HG03469 (cell line): Measurements from ENCODE around the gene CCDC32.
"Not testable (repeated sequence)": the region's sequence is repeated elsewhere in the genome, so short reads cannot be mapped to it uniquely, and the experiment has no call there.

Experiments used
- ATAC-seq: cut with Tn5 transposase; IDR thresholded peaks from one replicate; pipeline ENCODE4 v1.9.1; 2021; ENCODE audit warnings: mild to moderate bottlenecking, moderate library complexity, moderate number of reproducible peaks; ENCODE audit not compliant: unreplicated experiment

Gene CCDC32, protein sequence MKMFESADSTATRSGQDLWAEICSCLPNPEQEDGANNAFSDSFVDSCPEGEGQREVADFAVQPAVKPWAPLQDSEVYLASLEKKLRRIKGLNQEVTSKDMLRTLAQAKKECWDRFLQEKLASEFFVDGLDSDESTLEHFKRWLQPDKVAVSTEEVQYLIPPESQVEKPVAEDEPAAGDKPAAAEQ

GRCh38 chr15:40564591-40565332 lies at the start of gene CCDC32:
Gene CCDC32, minus strand, starts transcription at chr15:40565042. Its CDS starts 2,027 bp downstream, at chr15:40563015.
- peak; percentile 90 for ATAC-seq

GRCh38 chr15:40613080-40613479 lies 48.2 kb upstream of the CCDC32 start:
- no peak for ATAC-seq

- ATAC-seq = no peak
These were observed 39.1 kb upstream of the CCDC32 start for GRCh38 chr15:40603935-40604334.

- ATAC-seq = no peak
These were observed 36.1 kb upstream of the CCDC32 start for GRCh38 chr15:40600956-40601355.

DNA sequence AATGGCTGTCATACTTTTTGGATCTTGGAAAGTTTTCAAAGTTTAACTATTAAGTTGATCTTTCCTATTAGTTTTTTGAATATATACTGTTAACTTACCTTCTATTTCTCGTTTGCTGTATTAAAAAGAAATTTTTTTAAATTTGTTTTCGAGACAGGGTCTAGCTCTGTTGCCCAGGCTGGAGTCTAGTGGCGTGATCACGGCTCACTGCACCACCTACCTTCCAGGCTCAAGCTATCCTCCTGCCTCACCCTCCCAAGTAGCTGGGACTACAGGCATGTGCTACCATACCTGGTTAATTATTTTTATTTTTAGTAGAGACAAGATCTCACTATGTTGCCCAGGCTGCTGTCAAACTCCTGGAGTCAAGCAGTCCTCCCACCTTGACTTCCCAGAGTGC lies 33.8 kb upstream of the CCDC32 start:
- no peak for ATAC-seq

DNA sequence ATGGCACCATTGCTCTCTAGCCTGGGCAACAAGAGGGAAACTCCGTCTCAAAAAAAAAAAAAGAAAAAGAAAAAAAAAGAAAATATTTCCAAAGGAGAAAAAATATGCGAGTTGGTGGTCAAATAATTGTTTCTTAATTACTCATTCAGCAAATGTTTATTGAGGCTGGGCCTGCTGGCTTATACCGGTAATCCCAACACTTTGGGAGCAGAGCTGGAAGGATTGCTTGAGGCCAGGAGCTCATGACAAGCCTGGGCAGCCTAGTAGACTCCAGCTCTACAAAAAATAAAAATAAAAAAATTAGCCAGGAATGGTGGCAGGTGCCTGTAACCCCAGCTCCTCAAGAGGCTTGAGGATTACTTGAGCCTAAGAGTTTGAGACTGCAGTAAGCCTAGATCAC lies 33.3 kb upstream of the CCDC32 start:
- ATAC-seq = no peak

GRCh38 chr15:40597024-40597423 lies 32.2 kb upstream of the CCDC32 start:
- ATAC-seq = no peak

DNA sequence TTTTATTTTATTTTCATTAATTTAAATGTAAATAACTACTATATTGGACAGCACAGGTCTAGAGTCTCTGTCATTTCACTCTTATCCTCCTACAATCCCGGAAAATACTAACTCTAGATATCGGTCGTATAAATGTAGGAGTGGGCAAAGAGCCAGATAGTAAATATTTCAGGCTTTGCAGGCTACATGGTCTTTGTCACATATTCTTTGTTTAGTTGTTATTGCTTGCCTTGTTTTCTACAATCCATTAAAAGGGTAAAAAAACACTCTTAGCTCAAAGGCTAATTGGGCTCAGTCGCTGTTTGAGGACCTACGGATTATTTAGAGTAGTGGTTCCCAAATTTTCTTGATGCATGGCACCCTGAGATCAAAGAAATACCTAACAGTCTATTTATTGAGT lies 30.9 kb upstream of the CCDC32 start:
- no peak for ATAC-seq

DNA sequence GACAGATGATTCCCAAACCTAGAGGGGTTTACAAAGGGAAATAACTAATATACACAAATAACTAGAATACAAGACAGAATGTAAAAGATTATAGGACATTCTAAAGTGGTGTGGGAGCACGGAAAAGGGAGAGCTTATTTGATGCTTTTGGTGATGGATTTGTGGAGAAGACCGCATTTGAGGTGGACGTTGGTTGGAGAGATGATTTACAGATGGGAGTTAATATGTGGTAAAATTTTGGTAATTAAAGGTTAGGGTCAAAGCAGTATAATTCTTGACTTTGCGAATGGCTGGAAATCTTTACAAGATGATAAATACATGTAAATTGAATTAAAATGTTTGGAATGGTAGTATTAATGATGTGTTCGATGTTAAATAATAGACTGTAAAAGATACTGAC lies 30.4 kb upstream of the CCDC32 start:
- ATAC-seq = no peak

GRCh38 chr15:40594429-40594836 lies 29.6 kb upstream of the CCDC32 start:
- ATAC-seq = peak; percentile 20

DNA sequence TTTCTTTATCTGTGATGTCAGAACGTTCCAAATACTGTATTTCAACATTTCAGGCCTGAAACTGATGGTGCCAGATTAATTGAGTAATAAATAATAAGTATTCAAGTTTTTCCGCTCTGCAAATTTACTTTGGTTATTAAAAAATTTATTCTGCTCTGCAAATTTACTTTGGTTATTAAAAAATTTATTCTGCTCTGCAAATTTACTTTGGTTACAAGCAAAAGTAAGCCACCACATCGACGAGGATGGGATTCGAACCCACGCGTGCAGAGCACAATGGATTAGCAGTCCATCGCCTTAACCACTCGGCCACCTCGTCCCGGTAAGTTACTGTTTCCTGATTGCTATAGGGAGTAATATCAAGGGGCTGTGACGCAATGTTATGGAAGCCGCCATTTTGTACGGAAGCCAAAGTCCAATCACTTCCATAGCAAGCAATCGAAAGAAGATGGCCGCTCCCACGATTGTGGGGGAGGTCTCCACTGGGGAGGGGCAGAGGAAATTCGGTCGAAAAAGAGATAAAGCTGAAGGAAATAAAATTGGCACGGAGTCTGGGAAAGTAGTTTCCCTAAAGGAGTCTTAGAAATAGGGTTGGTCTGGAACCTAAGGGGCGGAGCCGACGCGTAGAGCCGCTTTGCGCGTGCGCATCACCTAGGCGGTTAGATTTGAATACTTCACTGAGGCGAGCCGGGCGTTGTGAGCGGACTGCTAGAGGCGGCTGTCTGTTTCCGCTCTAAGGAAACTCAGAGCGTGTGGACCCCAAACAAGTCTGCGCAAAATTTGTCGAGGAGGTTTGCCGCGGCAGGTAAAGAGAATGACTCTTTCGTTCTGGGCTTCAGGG lies 29.0 kb upstream of the CCDC32 start, which contains the start of gene KNL1:
KNL1 (plus strand) TSS at position 662 of the 841 bp plus-strand sequence. CDS start 8,683 bp downstream, outside the sequence.
- peak; percentile 39 for ATAC-seq

- no peak for ATAC-seq
These were observed 28.3 kb upstream of the CCDC32 start for GRCh38 chr15:40593165-40593564.

DNA sequence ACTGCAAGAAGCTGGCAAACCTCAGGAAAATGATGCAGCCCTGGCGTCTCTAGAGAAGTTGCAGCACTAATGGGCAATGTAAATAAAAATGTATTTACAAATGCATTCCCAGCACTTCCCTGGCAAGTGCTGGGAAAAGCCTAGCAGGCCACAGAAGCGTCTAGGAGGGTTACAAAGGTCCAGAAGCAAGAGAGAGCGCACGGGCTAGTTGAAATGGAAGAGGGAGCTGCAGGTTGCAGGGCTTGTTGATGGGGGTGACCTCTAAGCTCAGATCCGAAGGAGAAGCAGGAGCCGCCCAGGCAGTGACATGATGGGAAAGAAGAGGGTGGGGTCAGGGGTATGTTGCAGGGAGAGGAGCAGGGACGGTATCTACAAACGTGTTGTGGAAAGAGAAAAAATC lies 26.5 kb upstream of the CCDC32 start:
- ATAC-seq = no peak

- ATAC-seq = no peak
These were observed 25.8 kb upstream of the CCDC32 start for GRCh38 chr15:40590667-40591050.

DNA sequence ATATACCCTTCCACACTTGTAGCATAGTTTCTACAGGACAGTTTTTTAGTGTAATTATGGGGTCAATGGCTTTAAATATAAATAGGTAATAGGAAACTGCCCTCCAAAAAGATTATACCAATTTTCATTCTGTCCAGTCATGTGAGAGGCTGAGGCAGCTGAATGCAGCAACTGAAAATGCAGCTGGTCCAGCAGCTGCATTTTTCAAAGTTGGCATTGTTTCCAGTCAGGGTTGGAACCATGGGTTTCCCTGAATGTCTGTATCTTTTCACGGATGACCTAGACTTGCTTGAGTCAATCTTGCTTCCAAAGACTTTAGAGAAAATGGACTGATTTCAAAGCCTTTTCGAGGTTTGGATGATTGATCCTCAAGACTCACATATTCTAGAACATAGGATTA lies 19.3 kb upstream of the CCDC32 start:
- ATAC-seq = no peak

- no peak for ATAC-seq
These were observed 17.9 kb upstream of the CCDC32 start for GRCh38 chr15:40582726-40583246.

DNA sequence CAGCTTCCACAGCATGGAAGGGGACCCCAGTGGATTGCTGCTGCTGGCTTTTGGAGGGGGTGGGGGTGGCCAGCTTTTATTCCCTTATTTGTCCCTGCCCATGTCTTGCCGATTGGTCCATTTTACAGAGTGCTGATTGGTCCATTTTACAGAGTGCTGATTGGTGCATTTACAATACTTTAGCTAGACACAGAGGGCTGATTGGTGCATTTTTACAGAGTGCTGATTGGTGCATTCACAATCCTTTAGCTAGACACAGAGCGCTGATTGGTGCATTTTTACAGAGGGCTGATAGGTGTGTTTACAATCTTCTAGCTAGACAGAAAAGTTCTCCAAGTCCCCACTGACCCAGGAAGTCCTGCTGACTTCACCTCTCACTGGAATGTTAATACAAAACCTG lies 17.0 kb upstream of the CCDC32 start:
- not testable (repeated sequence) for ATAC-seq

- ATAC-seq = no peak
These were observed 14.1 kb upstream of the CCDC32 start for GRCh38 chr15:40578892-40579291.

- ATAC-seq = not testable (repeated sequence)
These were observed 12.1 kb upstream of the CCDC32 start for GRCh38 chr15:40576914-40577313.

- no peak for ATAC-seq
These were observed 10.3 kb upstream of the CCDC32 start for GRCh38 chr15:40575113-40575512.
